Activated CD8-positive, alpha-beta memory T cell treated with anti-CD3 and anti-CD28 coated beads for 4 hours (primary cell): ENCODE data around the gene KYAT1.

ENCODE experiments used
- DNase-seq, 2 donors: peaks; one replicate each; pipeline ENCODE4 v3.0.0-alpha.2; 2020; ENCODE audit warnings: low read depth in 2 of 2

The KYAT1 gene

GRCh38 chr9:128881884-128882676, at the start of gene KYAT1, which contains the start of gene LRRC8A:
TSS of gene KYAT1 (minus strand) at chr9:128881950. CDS start at chr9:128845405, 36,545 bp downstream.
TSS of gene LRRC8A (plus strand) at chr9:128882133. CDS start at chr9:128907165, 25,032 bp downstream.
- peak; percentile 96 to 98 for DNase-seq

GRCh38 chr9:128929560-128929959, 47.8 kb upstream of the KYAT1 start:
- no peak for DNase-seq

GRCh38 chr9:128928624-128929023, 46.9 kb upstream of the KYAT1 start:
- no peak for DNase-seq

GRCh38 chr9:128927731-128928411, 46.1 kb upstream of the KYAT1 start:
- no peak for DNase-seq

GRCh38 chr9:128923493-128923883, 41.7 kb upstream of the KYAT1 start:
- no peak for DNase-seq

- DNase-seq = no peak
Measured at GRCh38 chr9:128921881-128922763, 40.4 kb upstream of the KYAT1 start.

- DNase-seq = no peak
Measured at GRCh38 chr9:128920381-128921058, 38.8 kb upstream of the KYAT1 start, which contains the start of gene PHYHD1. TSS of gene PHYHD1 (plus strand) at chr9:128920982. CDS start at chr9:128922324, 1,342 bp downstream.

GRCh38 chr9:128919402-128920089, 37.8 kb upstream of the KYAT1 start:
- no peak for DNase-seq

GRCh38 chr9:128918921-128919320, 37.2 kb upstream of the KYAT1 start:
- DNase-seq = no peak

GRCh38 chr9:128917151-128917849, 35.5 kb upstream of the KYAT1 start:
- no peak for DNase-seq

GRCh38 chr9:128916745-128917144, 35.0 kb upstream of the KYAT1 start:
- DNase-seq = no peak

GRCh38 chr9:128916204-128916603, 34.5 kb upstream of the KYAT1 start:
- DNase-seq = no peak

- no peak for DNase-seq
Measured at GRCh38 chr9:128913995-128914772, 32.4 kb upstream of the KYAT1 start.

GRCh38 chr9:128913048-128913900, 31.5 kb upstream of the KYAT1 start:
- DNase-seq = no peak

- DNase-seq = no peak
Measured at GRCh38 chr9:128912270-128912853, 30.6 kb upstream of the KYAT1 start.

GRCh38 chr9:128911529-128912035, 29.8 kb upstream of the KYAT1 start:
- no peak for DNase-seq

GRCh38 chr9:128910906-128911305, 29.2 kb upstream of the KYAT1 start:
- no peak for DNase-seq

GRCh38 chr9:128909859-128910258, 28.1 kb upstream of the KYAT1 start:
- DNase-seq = no peak
